Activated CD4-positive, alpha-beta memory T cell treated with anti-CD3 and anti-CD28 coated beads, Interleukin-2, amount 10 ng/mL, durations not matched to agents 7 days and 5 days (primary cell): ENCODE data around the gene MAP1LC3A. TPM values are rescaled to one million over a fixed set of nuclear protein-coding genes. Genes with fewer than 3 reads are reported as not detected.
A peak's percentile ranks its signal among the peaks of the same experiment; 100 is the strongest.
"Not testable (repeated sequence)": the region's sequence is repeated elsewhere in the genome, so short reads cannot be mapped to it uniquely, and the experiment has no call there.

Source experiments
- CTCF ChIA-PET: fragments of 350-600 bp; sonication (Branson Sonifier 250); formaldehyde crosslinking; loops from one replicate; lab custom pipeline; 2021; ENCODE audit warnings: antibody characterized with exemption, inconsistent platforms; lab: Charles Lee
- POLR2A ChIA-PET: fragments of 350-600 bp; sonication (Branson Sonifier 250); formaldehyde crosslinking; loops from one replicate; lab custom pipeline; 2021; ENCODE audit warnings: antibody characterized with exemption; lab: Charles Lee
- DNase-seq: peaks from one replicate; pipeline ENCODE4 v3.0.0-alpha.2; 2020
- H3K27ac Mint-ChIP-seq: one replicate; pipeline ENCODE4 v1.8.0; 2021; ENCODE audit warnings: mild to moderate bottlenecking, mixed read lengths
- H3K27me3 Mint-ChIP-seq: one replicate; pipeline ENCODE4 v1.8.0; 2021; ENCODE audit warnings: mixed read lengths
- H3K36me3 Mint-ChIP-seq: one replicate; pipeline ENCODE4 v1.8.0; 2021; ENCODE audit warnings: low read depth, mixed read lengths
- H3K4me1 Mint-ChIP-seq: one replicate; pipeline ENCODE4 v1.8.0; 2021; ENCODE audit warnings: mixed read lengths
- H3K4me3 Mint-ChIP-seq: one replicate; pipeline ENCODE4 v1.8.0; 2021; ENCODE audit warnings: mild to moderate bottlenecking, mixed read lengths
- H3K9me3 Mint-ChIP-seq: one replicate; pipeline ENCODE4 v1.8.0; 2021; ENCODE audit warnings: mixed read lengths
- total RNA-seq, 2 experiments: library from RNA; stranded (reverse); gene quantifications; one replicate each; pipeline ENCODE4 v1.2.3, GENCODE V29; 2021

The MAP1LC3A gene
- total RNA-seq, 2 experiments from 2014 or later = 8.9 to 10.5 TPM

GRCh38 chr20:34518863-34519262 is 39.7 kb upstream of the MAP1LC3A start:
- ChIA-PET CTCF (interaction anchor here (5.8 kb wide), 1 partner anchor 206 kb away, joined by 109 read pairs; no protein-coding TSS in a partner anchor), POLR2A (interaction anchor here (1.3 kb wide), 1 partner anchor 206 kb away, joined by 3 read pairs; no protein-coding TSS in a partner anchor)
- not testable (repeated sequence) for H3K27me3 Mint-ChIP-seq, H3K9me3 Mint-ChIP-seq, H3K27ac Mint-ChIP-seq, H3K4me3 Mint-ChIP-seq
- peaks cover 39% of the 10 kb centered on the region for H3K4me1 Mint-ChIP-seq
- DNase-seq = peak; percentile 5
- H3K36me3 Mint-ChIP-seq = peaks cover 31% of the 10 kb centered on the region

- H3K9me3 Mint-ChIP-seq, H3K4me3 Mint-ChIP-seq, H3K27ac Mint-ChIP-seq, H3K27me3 Mint-ChIP-seq: not testable (repeated sequence)
- Mint-ChIP-seq H3K36me3 (peaks cover 31% of the 10 kb centered on the region), H3K4me1 (peaks cover 33% of the 10 kb centered on the region)
- DNase-seq = peak; percentile 7
- POLR2A ChIA-PET = interaction anchor here (1.3 kb wide), 1 partner anchor 207 kb away, joined by 3 read pairs; no protein-coding TSS in a partner anchor
- CTCF ChIA-PET = interaction anchor here (1.4 kb wide), 1 partner anchor 207 kb away, joined by 8 read pairs; no protein-coding TSS in a partner anchor
Measured at GRCh38 chr20:34519841-34520240, 38.7 kb upstream of the MAP1LC3A start.

GRCh38 chr20:34522969-34523871 is 35.3 kb upstream of the MAP1LC3A start:
- CTCF ChIA-PET = interaction anchor here (0.6 to 2.8 kb wide), 8 partner anchors 32 to 247 kb away, joined by 3 to 47 read pairs (median 4); no protein-coding TSS in a partner anchor
- Mint-ChIP-seq H3K27ac (no peak overlapping the region), H3K36me3 (peaks cover 43% of the 10 kb centered on the region), H3K9me3 (no peaks in the 10 kb centered on the region), H3K4me3 (no peak overlapping the region), H3K4me1 (peaks cover 23% of the 10 kb centered on the region), H3K27me3 (no peaks in the 10 kb centered on the region)
- peak; percentile 55 for DNase-seq
- POLR2A ChIA-PET = interaction anchor here (0.6 to 1.0 kb wide), 2 partner anchors 8 to 50 kb away, joined by 3 read pairs; no protein-coding TSS in a partner anchor

GRCh38 chr20:34524426-34524825 is 34.1 kb upstream of the MAP1LC3A start:
- ChIA-PET POLR2A (no interaction called here), CTCF (interaction anchor here (0.8 to 2.8 kb wide), 5 partner anchors 181 to 246 kb away, joined by 3 to 47 read pairs (median 3); no protein-coding TSS in a partner anchor)
- H3K9me3 Mint-ChIP-seq = no peaks in the 10 kb centered on the region
- H3K36me3 Mint-ChIP-seq = peaks cover 51% of the 10 kb centered on the region
- peaks cover 17% of the 10 kb centered on the region for H3K4me1 Mint-ChIP-seq
- H3K27me3 Mint-ChIP-seq = no peaks in the 10 kb centered on the region
- no peak overlapping the region for H3K27ac Mint-ChIP-seq
- H3K4me3 Mint-ChIP-seq = no peak overlapping the region
- no peak for DNase-seq

- Mint-ChIP-seq H3K36me3 (peaks cover 47% of the 10 kb centered on the region), H3K27me3 (no peaks in the 10 kb centered on the region), H3K4me3 (no peak overlapping the region), H3K27ac (no peak overlapping the region), H3K4me1 (peaks cover 13% of the 10 kb centered on the region), H3K9me3 (no peaks in the 10 kb centered on the region)
- ChIA-PET POLR2A (interaction anchor here (1.4 kb wide), 1 partner anchor 9 kb away, joined by 5 read pairs; the partner anchor contains the start of gene DYNLRB1), CTCF (interaction anchor here (0.8 to 1.2 kb wide), 3 partner anchors 181 to 213 kb away, joined by 3 read pairs; no protein-coding TSS in a partner anchor)
- DNase-seq = peak; percentile 8
Measured at GRCh38 chr20:34525342-34525708, 33.2 kb upstream of the MAP1LC3A start.

- H3K36me3 Mint-ChIP-seq = peaks cover 51% of the 10 kb centered on the region
- CTCF ChIA-PET = interaction anchor here (0.9 to 1.2 kb wide), 2 partner anchors 213 kb away, joined by 3 read pairs; no protein-coding TSS in a partner anchor
Measured at GRCh38 chr20:34525709-34526416, 32.7 kb upstream of the MAP1LC3A start.

GRCh38 chr20:34526466-34526865 is 32.1 kb upstream of the MAP1LC3A start:
- Mint-ChIP-seq H3K36me3 (peaks cover 54% of the 10 kb centered on the region), H3K27ac (no peak overlapping the region), H3K9me3 (no peaks in the 10 kb centered on the region), H3K27me3 (no peaks in the 10 kb centered on the region), H3K4me1 (peaks cover 9% of the 10 kb centered on the region), H3K4me3 (no peak overlapping the region)
- POLR2A ChIA-PET = no interaction called here
- no peak for DNase-seq
- CTCF ChIA-PET = interaction anchor here (0.9 kb wide), 1 partner anchor 214 kb away, joined by 3 read pairs; no protein-coding TSS in a partner anchor

More at GRCh38 chr20:34525709-34526416, 32.7 kb upstream of the MAP1LC3A start:
- no peak for DNase-seq
- H3K27ac Mint-ChIP-seq = no peak overlapping the region
- POLR2A ChIA-PET = interaction anchor here (1.4 kb wide), 1 partner anchor 9 kb away, joined by 5 read pairs; the partner anchor contains the start of gene DYNLRB1
- no peaks in the 10 kb centered on the region for H3K9me3 Mint-ChIP-seq
- H3K4me1 Mint-ChIP-seq = peaks cover 15% of the 10 kb centered on the region
- H3K4me3 Mint-ChIP-seq = no peak overlapping the region
- H3K27me3 Mint-ChIP-seq = no peaks in the 10 kb centered on the region

GRCh38 chr20:34527016-34527415 is 31.5 kb upstream of the MAP1LC3A start:
- ChIA-PET CTCF (interaction anchor here (0.9 kb wide), 1 partner anchor 214 kb away, joined by 3 read pairs; no protein-coding TSS in a partner anchor), POLR2A (no interaction called here)
- H3K4me3 Mint-ChIP-seq = no peak overlapping the region
- H3K36me3 Mint-ChIP-seq = peaks cover 55% of the 10 kb centered on the region
- peaks cover 7% of the 10 kb centered on the region for H3K4me1 Mint-ChIP-seq
- H3K9me3 Mint-ChIP-seq = no peaks in the 10 kb centered on the region
- no peak for DNase-seq
- H3K27ac Mint-ChIP-seq = no peak overlapping the region
- H3K27me3 Mint-ChIP-seq = no peaks in the 10 kb centered on the region

GRCh38 chr20:34528921-34529297 is 29.6 kb upstream of the MAP1LC3A start:
- DNase-seq = no peak
- CTCF ChIA-PET = interaction anchor here (4.3 kb wide), 1 partner anchor 216 kb away, joined by 17 read pairs; no protein-coding TSS in a partner anchor

GRCh38 chr20:34529742-34530141 is 28.8 kb upstream of the MAP1LC3A start:
- Mint-ChIP-seq H3K9me3 (no peaks in the 10 kb centered on the region), H3K4me1 (peaks cover 2% of the 10 kb centered on the region), H3K27ac (no peak overlapping the region), H3K4me3 (no peak overlapping the region), H3K27me3 (no peaks in the 10 kb centered on the region), H3K36me3 (peaks cover 53% of the 10 kb centered on the region)
- ChIA-PET POLR2A (interaction anchor here (0.7 to 2.4 kb wide), 3 partner anchors 13 to 237 kb away, joined by 3 to 12 read pairs (median 3); partner anchors contain the start of genes DYNLRB1 and MAP1LC3A), CTCF (interaction anchor here (0.6 to 4.3 kb wide), 3 partner anchors 178 to 241 kb away, joined by 3 to 17 read pairs (median 4); no protein-coding TSS in a partner anchor)
- no peak for DNase-seq

More at GRCh38 chr20:34528921-34529297, 29.6 kb upstream of the MAP1LC3A start:
- H3K4me1 Mint-ChIP-seq = peaks cover 2% of the 10 kb centered on the region
- no peak overlapping the region for H3K27ac Mint-ChIP-seq
- peaks cover 45% of the 10 kb centered on the region for H3K36me3 Mint-ChIP-seq
- POLR2A ChIA-PET = interaction anchor here (0.7 kb wide), 1 partner anchor 238 kb away, joined by 3 read pairs; no protein-coding TSS in a partner anchor
- no peaks in the 10 kb centered on the region for H3K27me3 Mint-ChIP-seq
- no peak overlapping the region for H3K4me3 Mint-ChIP-seq
- H3K9me3 Mint-ChIP-seq = no peaks in the 10 kb centered on the region

- H3K27ac Mint-ChIP-seq = no peak overlapping the region
- no peaks in the 10 kb centered on the region for H3K9me3 Mint-ChIP-seq
- ChIA-PET CTCF (interaction anchor here (0.6 to 4.3 kb wide), 5 partner anchors 177 to 494 kb away, joined by 3 to 17 read pairs (median 4); no protein-coding TSS in a partner anchor), POLR2A (interaction anchor here (0.5 to 2.4 kb wide), 4 partner anchors 14 to 135 kb away, joined by 3 to 12 read pairs (median 4); partner anchors contain the start of genes DYNLRB1 and MAP1LC3A)
- H3K4me3 Mint-ChIP-seq = no peak overlapping the region
- H3K4me1 Mint-ChIP-seq = peaks cover 2% of the 10 kb centered on the region
- no peaks in the 10 kb centered on the region for H3K27me3 Mint-ChIP-seq
- no peak for DNase-seq
- H3K36me3 Mint-ChIP-seq = peaks cover 56% of the 10 kb centered on the region
Measured at GRCh38 chr20:34530342-34530741, 28.2 kb upstream of the MAP1LC3A start.
